Measurements from ENCODE around the gene BICD2. TPM values are rescaled to one million over a fixed set of nuclear protein-coding genes. Genes with fewer than 3 reads are reported as not detected.

The BICD2 gene
- total and polyA plus RNA-seq, 2 of the 8 experiments (the other 6 are each of a cell fraction or from before 2014, with no cell fraction given), result 6.6 to 22.8 TPM

- TF ChIP-seq, protein P1, sequence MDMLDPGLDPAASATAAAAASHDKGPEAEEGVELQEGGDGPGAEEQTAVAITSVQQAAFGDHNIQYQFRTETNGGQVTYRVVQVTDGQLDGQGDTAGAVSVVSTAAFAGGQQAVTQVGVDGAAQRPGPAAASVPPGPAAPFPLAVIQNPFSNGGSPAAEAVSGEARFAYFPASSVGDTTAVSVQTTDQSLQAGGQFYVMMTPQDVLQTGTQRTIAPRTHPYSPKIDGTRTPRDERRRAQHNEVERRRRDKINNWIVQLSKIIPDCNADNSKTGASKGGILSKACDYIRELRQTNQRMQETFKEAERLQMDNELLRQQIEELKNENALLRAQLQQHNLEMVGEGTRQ (IDR thresholded peaks at IDR 0.05; ENCODE audit: low read length), result no peak
- no peak for TF ChIP-seq SIRT6 (IDR thresholded peaks at IDR 0.05; ENCODE audit: low read length)
- TF ChIP-seq EP300 (IDR thresholded peaks at IDR 0.05; ENCODE audit: borderline replicate concordance in 1 of 2, low read depth in 2 of 2, low read length in 2 of 2), result no peak
- TF ChIP-seq SP4 (IDR thresholded peaks at IDR 0.05; ENCODE audit: low read length), result no peak
- no peak for TF ChIP-seq HDAC2 (IDR thresholded peaks at IDR 0.05; ENCODE audit: borderline replicate concordance in 1 of 2, low read depth in 2 of 2, low read length in 2 of 2)
- TF ChIP-seq RXRA (IDR thresholded peaks at IDR 0.05; ENCODE audit: insufficient read depth, low read depth, low read length), result no peak
These were observed 84.2 kb downstream of the BICD2 start (continued) for GRCh38 chr9:92680166-92681119.

All from H1 (cell line).